Esophagus (tissue), 2 donors: Measurements from ENCODE around the gene DRAP1. TPM values are rescaled to one million over a fixed set of nuclear protein-coding genes. Genes with fewer than 3 reads are reported as not detected.

Experiments
- H3K27ac ChIP-seq, 2 donors: one replicate each; pipeline ENCODE4 v1.5.1; 2013; ENCODE audit warnings: low read depth in 2 of 2, mild to moderate bottlenecking in 2 of 2, inconsistent platforms in 1 of 2, low read length in 1 of 2, moderate library complexity in 1 of 2
- H3K27me3 ChIP-seq, 2 donors: one replicate each; pipeline ENCODE4 v1.6.1; 2013; ENCODE audit warnings: low read length in 2 of 2, control low read depth in 1 of 2, mild to moderate bottlenecking in 1 of 2; ENCODE audit not compliant: insufficient read depth in 2 of 2, control insufficient read depth in 1 of 2
- H3K36me3 ChIP-seq, 2 donors: one replicate each; pipeline ENCODE4 v1.6.1; 2013; ENCODE audit warnings: low read length in 1 of 2; ENCODE audit not compliant: control insufficient read depth in 2 of 2, insufficient read depth in 2 of 2
- H3K4me1 ChIP-seq, 2 donors: one replicate each; pipeline ENCODE4 v1.6.1; 2013; ENCODE audit warnings: low read length in 1 of 2; ENCODE audit not compliant: control insufficient read depth in 2 of 2, insufficient read depth in 2 of 2
- H3K4me3 ChIP-seq, 2 donors: one replicate each; pipeline ENCODE4 v1.5.1; 2013; ENCODE audit warnings: low read length in 2 of 2, mild to moderate bottlenecking in 2 of 2, low read depth in 1 of 2, moderate library complexity in 1 of 2
- H3K9me3 ChIP-seq, 2 donors: one replicate each; pipeline ENCODE4 v1.6.1; 2013; ENCODE audit warnings: mild to moderate bottlenecking in 2 of 2, low read depth in 1 of 2, low read length in 1 of 2, moderate library complexity in 1 of 2; ENCODE audit not compliant: control insufficient read depth in 2 of 2, insufficient read depth in 1 of 2
- WGBS, 2 donors: extraction: QIAGEN DNeasy Blood & Tissue Kit; methylation state at CpG; one replicate each; pipeline ENCODE4 v1.1.7; 2013; 5-methylcytosine and 5-hydroxymethylcytosine counted together
- polyA plus RNA-seq, 2 donors: library from polyadenylated mRNA; stranded (reverse); fragments of 200-250 nt; gene quantifications; one replicate each; pipeline ENCODE4 v1.2.3, GENCODE V29; 2013
- donor health status: healthy with polysubstance abuse.
- donor health status: Bipolar disorder and iron deficiency.

The DRAP1 gene
- polyA plus RNA-seq, 2 donors: 89.6 to 103 TPM

DNA sequence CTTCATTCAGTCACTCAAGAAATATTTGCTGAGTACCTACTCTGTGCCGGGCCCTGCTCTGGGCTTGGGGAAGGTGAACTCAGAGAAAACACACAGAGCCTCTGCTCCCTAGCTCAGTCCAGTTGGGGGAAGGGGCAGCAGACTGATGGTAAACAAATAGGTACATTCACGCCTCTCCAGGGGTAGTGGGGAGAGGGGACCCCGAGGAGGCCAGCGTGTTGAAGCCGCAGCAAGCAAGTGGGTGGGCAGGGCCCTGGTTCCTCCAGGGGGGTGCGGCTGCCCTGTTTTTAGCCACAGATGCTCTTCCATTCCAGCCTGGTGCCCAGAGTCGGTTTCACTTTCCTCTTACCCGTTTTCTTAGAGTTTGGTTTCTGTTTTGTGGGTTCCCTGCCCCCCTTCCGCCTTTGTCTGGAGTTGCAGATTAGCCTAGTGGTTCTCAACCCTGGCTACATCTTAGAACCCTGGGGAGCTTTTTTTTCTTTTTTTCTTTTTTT, 8.7 kb downstream of the DRAP1 start:
- peaks cover 0 to 3% of the 10 kb centered on the region in 2 donors for H3K4me1 ChIP-seq
- 48 to 51% methylated on average over 9 of the region's 9 CpGs for WGBS, 2 donors
- no peaks in the 10 kb centered on the region for H3K27me3 ChIP-seq
- no peak overlapping the region for H3K4me3 ChIP-seq
- no peaks in the 10 kb centered on the region for H3K9me3 ChIP-seq
- peaks cover 0 to 4% of the 10 kb centered on the region in 2 donors for H3K36me3 ChIP-seq
- H3K27ac ChIP-seq: peak overlapping the region; percentile 35 to 48

- Histone ChIP-seq H3K27me3 (no peaks in the 10 kb centered on the region), H3K9me3 (no peaks in the 10 kb centered on the region), H3K27ac (no peak overlapping the region), H3K4me1 (peaks cover 0 to 3% of the 10 kb centered on the region in 2 donors), H3K4me3 (no peak overlapping the region), H3K36me3 (peaks cover 0 to 2% of the 10 kb centered on the region in 2 donors)
- 59 to 64% methylated on average over 6 of the region's 6 CpGs for WGBS, 2 donors
These were observed 9.4 kb downstream of the DRAP1 start for GRCh38 chr11:65928667-65929066.

GRCh38 chr11:65931773-65932557, 12.7 kb downstream of the DRAP1 start:
- Histone ChIP-seq H3K9me3 (no peaks in the 10 kb centered on the region), H3K36me3 (no peaks in the 10 kb centered on the region), H3K4me1 (peaks cover 0 to 3% of the 10 kb centered on the region in 2 donors), H3K27me3 (no peaks in the 10 kb centered on the region), H3K4me3 (no peak overlapping the region), H3K27ac (no peak overlapping the region)
- WGBS, 2 donors: 53 to 54% methylated on average over 13 of the region's 13 CpGs

DNA sequence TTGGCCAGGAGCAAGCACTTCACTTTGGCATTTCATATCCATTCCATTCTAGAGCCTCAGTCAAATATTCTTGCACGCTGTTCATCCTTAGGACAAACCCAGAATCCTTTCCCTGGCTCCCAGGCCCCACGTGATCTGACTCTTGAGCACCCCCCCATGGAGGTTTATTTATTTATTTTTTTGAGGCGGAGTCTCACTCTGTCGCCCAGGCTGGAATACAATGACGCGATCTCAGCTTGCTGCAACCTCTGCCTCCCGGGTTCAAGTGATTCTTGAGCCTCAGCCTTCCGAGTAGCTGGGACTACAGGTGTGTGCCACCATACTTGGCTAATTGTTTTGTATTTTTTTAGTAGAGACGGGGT, 13.3 kb downstream of the DRAP1 start:
- H3K4me1 ChIP-seq: peaks cover 0 to 3% of the 10 kb centered on the region in 2 donors
- H3K27me3 ChIP-seq: no peaks in the 10 kb centered on the region
- no peaks in the 10 kb centered on the region for H3K36me3 ChIP-seq
- H3K27ac ChIP-seq: no peak overlapping the region
- no peaks in the 10 kb centered on the region for H3K9me3 ChIP-seq
- 31 to 36% methylated on average over 9 of the region's 9 CpGs for WGBS, 2 donors
- no peak overlapping the region for H3K4me3 ChIP-seq

DNA sequence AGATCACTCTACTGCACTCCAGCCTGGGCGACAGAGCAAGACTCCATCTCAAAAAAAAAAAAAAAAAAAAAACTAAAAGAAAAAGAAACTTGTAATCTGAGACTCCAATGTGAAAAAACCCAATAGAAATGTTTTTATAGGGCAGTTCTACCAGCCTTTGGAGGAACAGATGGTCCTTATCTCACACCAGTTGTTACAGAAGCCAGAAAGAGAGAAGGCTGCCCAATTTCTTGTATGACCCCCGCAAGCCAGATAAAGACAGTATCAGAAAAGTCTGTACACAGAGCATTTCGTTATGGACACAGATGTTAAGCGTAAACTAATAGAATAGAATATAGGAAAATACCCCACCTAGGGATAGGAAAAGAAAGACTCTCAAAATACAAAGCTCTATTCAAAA, 14.8 kb downstream of the DRAP1 start:
- 61 to 67% methylated on average over 4 of the region's 4 CpGs for WGBS, 2 donors
- H3K27me3 ChIP-seq: no peaks in the 10 kb centered on the region
- H3K36me3 ChIP-seq: no peaks in the 10 kb centered on the region
- H3K4me1 ChIP-seq: peaks cover 0 to 3% of the 10 kb centered on the region in 2 donors
- H3K9me3 ChIP-seq: no peaks in the 10 kb centered on the region
- H3K4me3 ChIP-seq: no peak overlapping the region
- no peak overlapping the region for H3K27ac ChIP-seq

DNA sequence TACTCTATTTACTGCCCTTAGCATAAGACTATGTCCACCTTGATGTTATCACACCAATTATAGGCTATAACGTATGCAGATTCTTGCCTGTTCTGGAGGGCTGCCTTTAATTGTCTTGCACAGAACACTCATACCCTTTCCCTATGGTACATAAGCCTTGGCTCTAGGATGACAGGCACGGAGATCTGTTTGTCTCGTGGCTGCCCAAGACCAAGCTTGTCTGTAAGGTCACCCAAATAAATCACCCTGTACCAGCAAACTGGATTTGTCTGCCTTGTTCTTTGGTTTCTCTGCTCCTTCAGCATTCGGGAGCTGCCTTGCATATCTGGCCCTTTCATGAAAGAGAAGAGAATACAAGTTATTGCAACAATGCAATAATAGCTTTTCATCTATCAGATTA, 18.5 kb downstream of the DRAP1 start:
- H3K4me3 ChIP-seq: no peak overlapping the region
- no peaks in the 10 kb centered on the region for H3K4me1 ChIP-seq
- no peaks in the 10 kb centered on the region for H3K9me3 ChIP-seq
- H3K27me3 ChIP-seq: no peaks in the 10 kb centered on the region
- WGBS, 2 donors: 40 to 59% methylated on average over 4 of the region's 4 CpGs
- H3K27ac ChIP-seq: no peak overlapping the region
- no peaks in the 10 kb centered on the region for H3K36me3 ChIP-seq

GRCh38 chr11:65941720-65942310, 22.6 kb downstream of the DRAP1 start:
- Histone ChIP-seq H3K36me3 (no peaks in the 10 kb centered on the region), H3K9me3 (no peaks in the 10 kb centered on the region), H3K27ac (no peak overlapping the region), H3K4me1 (no peaks in the 10 kb centered on the region), H3K4me3 (no peak overlapping the region), H3K27me3 (no peaks in the 10 kb centered on the region)
- WGBS, 2 donors: 65 to 68% methylated on average over 9 of the region's 9 CpGs

DNA sequence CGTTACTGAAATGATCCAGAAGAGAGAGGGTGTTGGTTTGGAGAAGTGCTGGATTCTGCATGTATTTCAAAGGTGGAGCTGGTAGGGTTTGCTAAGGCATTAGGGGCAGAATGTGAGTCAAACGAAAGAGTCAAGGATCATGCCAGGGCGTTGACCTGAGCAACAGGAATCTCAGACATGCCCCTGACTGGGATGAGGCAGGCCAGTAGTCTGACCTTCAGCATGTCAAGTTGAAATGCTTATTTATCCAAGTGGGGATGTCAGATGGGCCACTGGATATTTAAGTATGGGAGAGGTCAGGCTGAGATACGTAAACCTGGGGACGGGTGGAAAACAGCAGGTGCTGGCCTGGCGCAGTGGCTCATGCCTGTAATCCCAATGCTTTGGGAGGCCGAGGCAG, 23.3 kb downstream of the DRAP1 start:
- H3K4me1 ChIP-seq: no peaks in the 10 kb centered on the region
- 76 to 83% methylated on average over 7 of the region's 7 CpGs for WGBS, 2 donors
- H3K36me3 ChIP-seq: no peaks in the 10 kb centered on the region
- no peak overlapping the region for H3K27ac ChIP-seq
- no peaks in the 10 kb centered on the region for H3K9me3 ChIP-seq
- H3K27me3 ChIP-seq: no peaks in the 10 kb centered on the region
- H3K4me3 ChIP-seq: no peak overlapping the region

GRCh38 chr11:65944191-65944590, 25.0 kb downstream of the DRAP1 start:
- WGBS, 2 donors: 86 to 92% methylated on average over 8 of the region's 8 CpGs
- Histone ChIP-seq H3K27ac (no peak overlapping the region), H3K4me3 (no peak overlapping the region), H3K4me1 (no peaks in the 10 kb centered on the region), H3K27me3 (no peaks in the 10 kb centered on the region), H3K9me3 (no peaks in the 10 kb centered on the region), H3K36me3 (no peaks in the 10 kb centered on the region)

- 80 to 83% methylated on average over 8 of the region's 8 CpGs for whole genome bisulfite sequencing, 2 donors
- Histone ChIP-seq H3K36me3 (no peaks in the 10 kb centered on the region), H3K27me3 (no peaks in the 10 kb centered on the region), H3K9me3 (no peaks in the 10 kb centered on the region), H3K27ac (no peak overlapping the region), H3K4me1 (no peaks in the 10 kb centered on the region), H3K4me3 (no peak overlapping the region)
These were observed 25.5 kb downstream of the DRAP1 start for GRCh38 chr11:65944767-65945166.
